ENCODE measurements around the gene ARAF.

- TF ChIP-seq SIN3A (IDR thresholded peaks at IDR 0.05; ENCODE audit: borderline replicate concordance, insufficient read depth, low read length) (no peak), POLR2AphosphoS5 (IDR thresholded peaks at IDR 0.05; ENCODE audit: low read depth, low read length) (no peak), REST (IDR thresholded peaks at IDR 0.05; ENCODE audit: insufficient read depth in 1 of 2, low read depth in 2 of 2, low read length in 2 of 2) (no peak)
Measured at GRCh38 chrX:47620303-47620685, 59.3 kb downstream of the ARAF start.
